Mesenchymal stem cell (in vitro differentiated cells and primary cell): ENCODE measurements around the gene CEACAM5.

Experiments
- DNase-seq: peaks from one replicate; pipeline ENCODE4 v3.0.0-alpha.2; 2013
- H2AFZ ChIP-seq: one replicate; pipeline ENCODE4 v1.6.1; 2013; ENCODE audit warnings: low read depth, mild to moderate bottlenecking, control low read depth, inconsistent platforms, low read length, moderate library complexity
- H2AK5ac ChIP-seq: 2 replicates; pipeline ENCODE4 v1.6.1; 2013; ENCODE audit warnings: low read length, moderate library complexity, mild to moderate bottlenecking, inconsistent platforms; ENCODE audit not compliant: severe bottlenecking
- H2BK120ac ChIP-seq: one replicate; pipeline ENCODE4 v1.6.1; 2013; ENCODE audit warnings: low read depth, mild to moderate bottlenecking, inconsistent platforms, low read length, moderate library complexity
- H2BK12ac ChIP-seq, 2 experiments: one replicate each; pipeline ENCODE4 v1.6.1; 2013; ENCODE audit warnings: inconsistent platforms in 2 of 2, low read length in 2 of 2, mild to moderate bottlenecking in 2 of 2, moderate library complexity in 2 of 2, control low read depth in 1 of 2
- H2BK15ac ChIP-seq: one replicate; pipeline ENCODE4 v1.6.1; 2013; ENCODE audit warnings: mild to moderate bottlenecking, low read depth, inconsistent platforms; ENCODE audit not compliant: poor library complexity, severe bottlenecking
- H2BK5ac ChIP-seq: 2 replicates; pipeline ENCODE4 v1.6.1; 2013; ENCODE audit warnings: low read depth, mild to moderate bottlenecking, low read length, control low read depth, inconsistent platforms; ENCODE audit not compliant: poor library complexity, severe bottlenecking
- H3K14ac ChIP-seq, 2 experiments: one replicate each; pipeline ENCODE4 v1.6.1; 2013; ENCODE audit warnings: inconsistent platforms in 2 of 2, low read length in 2 of 2, control low read depth in 1 of 2, mild to moderate bottlenecking in 1 of 2, moderate library complexity in 1 of 2
- H3K18ac ChIP-seq, 2 experiments: one replicate each; pipeline ENCODE4 v1.6.1; 2013; ENCODE audit warnings: inconsistent platforms in 2 of 2, low read length in 2 of 2, control low read depth in 1 of 2, low read depth in 1 of 2, mild to moderate bottlenecking in 1 of 2
- H3K23ac ChIP-seq, 2 experiments: one replicate each; pipeline ENCODE4 v1.6.1; 2013; ENCODE audit warnings: inconsistent platforms in 2 of 2, low read length in 2 of 2, mild to moderate bottlenecking in 2 of 2, moderate library complexity in 2 of 2, control low read depth in 1 of 2
- H3K27ac ChIP-seq: 2 replicates; pipeline ENCODE4 v1.5.1; 2013; ENCODE audit warnings: mild to moderate bottlenecking, moderate library complexity, low read length, control low read depth, inconsistent platforms; ENCODE audit not compliant: poor library complexity, severe bottlenecking
- H3K27me3 ChIP-seq, 2 experiments: 2 replicates each; pipeline versions ENCODE4 v1.6.1 to v1.7.0; 2013; ENCODE audit warnings: low read length in 2 of 2, mild to moderate bottlenecking in 2 of 2, moderate library complexity in 2 of 2, control low read depth in 1 of 2, inconsistent platforms in 1 of 2; ENCODE audit not compliant: control insufficient read depth in 1 of 2, insufficient read depth in 1 of 2
- H3K36me3 ChIP-seq, 2 experiments: 2 replicates each; pipeline versions ENCODE4 v1.6.1 to v1.7.0; 2013; ENCODE audit warnings: low read length in 2 of 2, control low read depth in 1 of 2, inconsistent platforms in 1 of 2, low read depth in 1 of 2, mild to moderate bottlenecking in 1 of 2; ENCODE audit not compliant: insufficient read depth in 2 of 2, control insufficient read depth in 1 of 2
- H3K4ac ChIP-seq, 2 experiments: one replicate each; pipeline ENCODE4 v1.6.1; 2013; ENCODE audit warnings: inconsistent platforms in 2 of 2, low read length in 2 of 2, mild to moderate bottlenecking in 2 of 2, moderate library complexity in 2 of 2, control low read depth in 1 of 2, low read depth in 1 of 2
- H3K4me1 ChIP-seq: 2 replicates; pipeline ENCODE4 v1.6.1; 2013; ENCODE audit warnings: low read depth, low read length, control low read depth; ENCODE audit not compliant: control insufficient read depth, insufficient read depth
- H3K4me2 ChIP-seq: 2 replicates; pipeline ENCODE4 v1.6.1; 2013; ENCODE audit warnings: low read length, mild to moderate bottlenecking, inconsistent platforms; ENCODE audit not compliant: poor library complexity, severe bottlenecking
- H3K4me3 ChIP-seq, 2 experiments: 2 replicates each; pipeline versions ENCODE4 v1.5.1 to v1.7.0; 2013; ENCODE audit warnings: low read length in 2 of 2, mild to moderate bottlenecking in 2 of 2, control low read depth in 1 of 2, low read depth in 1 of 2; ENCODE audit not compliant: insufficient read depth in 1 of 2
- H3K79me1 ChIP-seq: replicated peaks from 2 replicates; pipeline ENCODE4 v1.6.1; 2013; ENCODE audit warnings: mild to moderate bottlenecking, control low read depth, low read length, inconsistent platforms; ENCODE audit not compliant: poor library complexity, severe bottlenecking
- H3K9ac ChIP-seq: 2 replicates; pipeline ENCODE4 v1.7.0; 2013; ENCODE audit warnings: mild to moderate bottlenecking, low read length, moderate library complexity
- H3K9me3 ChIP-seq: 2 replicates; pipeline ENCODE4 v1.7.0; 2013; ENCODE audit warnings: mild to moderate bottlenecking, low read length; ENCODE audit not compliant: control insufficient read depth
- H4K8ac ChIP-seq: one replicate; pipeline ENCODE4 v1.6.1; 2013; ENCODE audit warnings: inconsistent platforms, mild to moderate bottlenecking, low read length, moderate library complexity
- H4K91ac ChIP-seq: one replicate; pipeline ENCODE4 v1.6.1; 2013; ENCODE audit warnings: mild to moderate bottlenecking, low read length, inconsistent platforms
- WGBS: methylation state at CpG from one replicate; pipeline ENCODE4 v1.1.7; 2013; ENCODE audit warnings: mixed read lengths; 5-methylcytosine and 5-hydroxymethylcytosine counted together

CEACAM5 gene

GRCh38 chr19:41688687-41689086 lies 19.7 kb upstream of the CEACAM5 start:
- Histone ChIP-seq H3K4ac (no peak overlapping the region), H4K91ac (no peak overlapping the region), H3K4me2 (no peak overlapping the region), H2BK15ac (no peak overlapping the region), H3K79me1 (no peaks in the 10 kb centered on the region), H2BK120ac (no peak overlapping the region), H2AFZ (no peak overlapping the region), H2AK5ac (no peak overlapping the region), H3K27me3 (peaks cover 4 to 22% of the 10 kb centered on the region in 2 experiments), H2BK5ac (no peak overlapping the region), H3K18ac (no peak overlapping the region), H3K14ac (no peak overlapping the region), H3K36me3 (no peaks in the 10 kb centered on the region), H2BK12ac (no peak overlapping the region), H3K23ac (no peak overlapping the region), H3K27ac (no peak overlapping the region), H3K9ac (no peak overlapping the region), H3K9me3 (peaks cover 5% of the 10 kb centered on the region), H3K4me1 (no peaks in the 10 kb centered on the region), H4K8ac (no peak overlapping the region), H3K4me3 (no peak overlapping the region)
- DNase-seq = no peak
- 68% methylated on average over 4 of the region's 4 CpGs for WGBS

GRCh38 chr19:41689993-41690800 lies 18.2 kb upstream of the CEACAM5 start:
- H3K4ac ChIP-seq = no peak overlapping the region
- H2BK120ac ChIP-seq = no peak overlapping the region
- no peak for DNase-seq
- H4K8ac ChIP-seq = no peak overlapping the region
- H3K4me1 ChIP-seq = no peaks in the 10 kb centered on the region
- H2AK5ac ChIP-seq = no peak overlapping the region
- H3K27me3 ChIP-seq = peaks cover 0 to 13% of the 10 kb centered on the region in 2 experiments
- no peak overlapping the region for H2AFZ ChIP-seq
- H3K27ac ChIP-seq = no peak overlapping the region
- H2BK12ac ChIP-seq = no peak overlapping the region
- H3K18ac ChIP-seq = no peak overlapping the region
- H3K4me2 ChIP-seq = no peak overlapping the region
- no peak overlapping the region for H2BK5ac ChIP-seq
- H3K36me3 ChIP-seq = no peaks in the 10 kb centered on the region
- H3K23ac ChIP-seq = no peak overlapping the region
- peaks cover 5% of the 10 kb centered on the region for H3K9me3 ChIP-seq
- H3K79me1 ChIP-seq = no peaks in the 10 kb centered on the region
- no peak overlapping the region for H4K91ac ChIP-seq
- no peak overlapping the region for H3K9ac ChIP-seq
- no peak overlapping the region for H3K14ac ChIP-seq
- 65% methylated on average over 4 of the region's 4 CpGs for WGBS
- no peak overlapping the region for H3K4me3 ChIP-seq
- H2BK15ac ChIP-seq = no peak overlapping the region

- peaks cover 5% of the 10 kb centered on the region for H3K9me3 ChIP-seq
- H3K23ac ChIP-seq = no peak overlapping the region
- no peak overlapping the region for H2AK5ac ChIP-seq
- no peak for DNase-seq
- H3K4me1 ChIP-seq = no peaks in the 10 kb centered on the region
- no peak overlapping the region for H3K4me2 ChIP-seq
- H2BK5ac ChIP-seq = no peak overlapping the region
- no peaks in the 10 kb centered on the region for H3K79me1 ChIP-seq
- peaks cover 0 to 12% of the 10 kb centered on the region in 2 experiments for H3K27me3 ChIP-seq
- no peak overlapping the region for H2AFZ ChIP-seq
- H3K36me3 ChIP-seq = no peaks in the 10 kb centered on the region
- H3K9ac ChIP-seq = no peak overlapping the region
- WGBS = 71% methylated on average over 3 of the region's 3 CpGs
- H3K18ac ChIP-seq = no peak overlapping the region
- H3K14ac ChIP-seq = no peak overlapping the region
- no peak overlapping the region for H2BK120ac ChIP-seq
- H4K8ac ChIP-seq = no peak overlapping the region
- H2BK15ac ChIP-seq = no peak overlapping the region
- no peak overlapping the region for H4K91ac ChIP-seq
- H3K4me3 ChIP-seq = no peak overlapping the region
- no peak overlapping the region for H3K27ac ChIP-seq
- H2BK12ac ChIP-seq = no peak overlapping the region
- no peak overlapping the region for H3K4ac ChIP-seq
Measured at GRCh38 chr19:41690801-41691065, 17.7 kb upstream of the CEACAM5 start.

- Histone ChIP-seq H2BK120ac (no peak overlapping the region), H2AFZ (no peak overlapping the region), H4K91ac (no peak overlapping the region), H3K23ac (no peak overlapping the region), H2BK5ac (no peak overlapping the region), H3K14ac (no peak overlapping the region), H4K8ac (no peak overlapping the region), H3K18ac (no peak overlapping the region), H3K4me1 (no peaks in the 10 kb centered on the region), H3K27ac (no peak overlapping the region), H3K27me3 (peaks cover 0 to 12% of the 10 kb centered on the region in 2 experiments), H3K4me2 (no peak overlapping the region), H2BK12ac (no peak overlapping the region), H3K4ac (no peak overlapping the region), H2AK5ac (no peak overlapping the region), H3K9ac (no peak overlapping the region), H3K9me3 (peaks cover 5% of the 10 kb centered on the region), H2BK15ac (no peak overlapping the region), H3K36me3 (no peaks in the 10 kb centered on the region), H3K4me3 (no peak overlapping the region), H3K79me1 (no peaks in the 10 kb centered on the region)
- 62% methylated on average over 13 of the region's 20 CpGs for WGBS
- DNase-seq = no peak
Measured at GRCh38 chr19:41691268-41691970, 17.0 kb upstream of the CEACAM5 start.
